Stomach smooth muscle (tissue), 2 donors: ENCODE data around the gene EMILIN1.
A peak's percentile ranks its signal among the peaks of the same experiment; 100 is the strongest.
"Not testable (repeated sequence)": the region's sequence is repeated elsewhere in the genome, so short reads cannot be mapped to it uniquely, and the experiment has no call there.

Source experiments
- H3K27ac ChIP-seq: one replicate; pipeline ENCODE4 v1.7.0; 2013; ENCODE audit warnings: mild to moderate bottlenecking, low read length, inconsistent platforms
- H3K27me3 ChIP-seq, 2 donors: one replicate each; pipeline ENCODE4 v1.7.0; 2013; ENCODE audit warnings: low read length in 2 of 2; ENCODE audit not compliant: insufficient read depth in 2 of 2, control insufficient read depth in 1 of 2
- H3K36me3 ChIP-seq, 2 donors: one replicate each; pipeline ENCODE4 v1.7.0; 2013; ENCODE audit warnings: low read length in 2 of 2; ENCODE audit not compliant: control insufficient read depth in 2 of 2, insufficient read depth in 2 of 2
- H3K4me1 ChIP-seq: one replicate; pipeline ENCODE4 v1.7.0; 2013; ENCODE audit warnings: low read length; ENCODE audit not compliant: control insufficient read depth, insufficient read depth
- H3K4me3 ChIP-seq, 2 donors: one replicate each; pipeline ENCODE4 v1.7.0; 2013; ENCODE audit warnings: low read length in 2 of 2
- H3K9ac ChIP-seq, 2 donors: one replicate each; pipeline ENCODE4 v1.7.0; 2013; ENCODE audit warnings: low read length in 2 of 2, mild to moderate bottlenecking in 1 of 2
- H3K9me3 ChIP-seq, 2 donors: one replicate each; pipeline ENCODE4 v1.7.0; 2013; ENCODE audit warnings: low read length in 2 of 2; ENCODE audit not compliant: control insufficient read depth in 2 of 2
- donor health status: healthy.
- donor health status: Pancreatic carcinoma.

Gene EMILIN1

DNA sequence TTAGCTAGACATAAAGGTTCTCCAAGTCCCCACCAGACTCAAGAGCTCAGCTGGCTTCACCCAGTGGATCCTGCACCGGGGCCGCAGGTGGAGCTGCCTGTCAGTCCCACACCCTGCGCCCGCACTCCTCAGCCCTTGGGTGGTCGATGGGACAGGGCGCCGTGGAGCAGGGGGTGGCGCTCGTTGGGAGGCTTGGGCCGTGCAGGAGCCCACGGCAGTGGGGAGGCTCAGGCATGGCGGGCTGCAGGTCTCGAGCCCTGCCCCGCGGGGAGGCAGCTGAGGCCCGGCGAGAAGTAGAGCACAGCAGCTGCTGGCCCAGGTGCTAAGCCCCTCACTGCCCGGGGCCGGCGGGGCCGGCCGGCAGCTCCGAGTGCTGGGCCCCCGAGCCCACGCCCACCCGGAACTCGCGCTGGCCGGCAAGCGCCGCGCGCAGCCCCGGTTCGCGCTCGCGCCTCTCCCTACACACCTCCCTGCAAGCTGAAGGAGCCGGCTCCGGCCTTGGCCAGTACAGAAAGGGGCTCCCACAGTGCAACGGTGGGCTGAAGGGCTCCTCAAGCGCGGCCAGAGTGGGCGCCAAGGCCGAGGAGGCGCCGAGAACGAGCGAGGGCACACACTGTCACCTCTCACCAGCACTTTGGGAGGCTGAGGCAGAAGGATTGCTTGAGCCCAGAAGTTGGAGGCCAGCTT, 33.1 kb downstream of the EMILIN1 start:
- not testable (repeated sequence) for H3K27me3 ChIP-seq, H3K36me3 ChIP-seq

DNA sequence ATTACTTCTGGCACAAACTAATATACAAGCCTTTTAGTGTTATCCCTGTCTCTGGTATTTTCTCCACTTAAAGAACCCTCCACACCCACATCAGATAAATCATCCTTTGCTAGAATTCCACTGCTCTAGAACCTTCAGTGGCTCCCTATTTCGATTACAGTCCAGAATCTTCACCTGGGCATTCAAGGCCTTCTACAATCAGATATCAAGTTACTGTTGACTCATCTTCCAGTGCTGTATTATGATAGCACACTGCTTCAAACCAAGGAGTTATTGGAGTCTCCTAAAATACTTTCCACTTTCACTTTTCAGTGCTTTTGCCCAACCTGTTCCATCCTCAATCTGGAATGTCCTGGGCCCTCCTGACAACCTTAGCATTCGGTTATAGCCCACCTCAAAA, 37.1 kb downstream of the EMILIN1 start:
- peaks cover 12% of the 10 kb centered on the region for H3K4me1 ChIP-seq
- H3K4me3 ChIP-seq: no peak overlapping the region
- no peak overlapping the region for H3K27ac ChIP-seq
- no peaks in the 10 kb centered on the region for H3K36me3 ChIP-seq
- H3K9me3 ChIP-seq: no peaks in the 10 kb centered on the region
- H3K27me3 ChIP-seq: peaks cover 17 to 21% of the 10 kb centered on the region in 2 donors
- no peak overlapping the region for H3K9ac ChIP-seq

More for the DNA sequence above, 33.1 kb downstream of the EMILIN1 start:
- not testable (repeated sequence) for H3K27ac ChIP-seq, H3K4me3 ChIP-seq, H3K4me1 ChIP-seq, H3K9ac ChIP-seq, H3K9me3 ChIP-seq

DNA sequence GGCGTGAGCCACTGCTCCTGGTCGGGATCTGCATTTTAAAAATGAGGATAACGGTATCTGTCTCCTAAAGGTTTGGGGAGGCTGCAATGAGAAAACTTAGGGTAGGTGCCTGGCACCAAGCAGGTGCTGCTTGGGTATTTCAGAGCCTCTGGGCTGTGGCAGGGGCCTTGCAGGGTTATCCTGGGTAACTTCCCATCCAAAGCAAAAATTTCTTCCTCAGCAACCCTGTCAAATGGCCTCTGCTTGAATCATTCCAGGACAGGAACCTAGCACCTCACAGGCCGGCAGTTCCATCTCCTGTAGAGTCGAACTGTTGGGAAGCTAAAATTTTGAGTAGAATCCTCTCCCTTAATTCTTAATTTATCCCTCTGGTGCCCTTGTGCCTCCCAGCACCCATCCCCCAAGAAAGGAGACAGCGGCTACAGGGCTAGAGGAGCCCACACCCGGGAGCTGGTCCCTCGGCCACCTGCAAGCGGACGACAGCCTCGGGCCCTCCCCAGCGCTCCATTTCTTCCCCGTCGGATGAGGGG, 39.6 kb downstream of the EMILIN1 start:
- Histone ChIP-seq H3K27ac (no peak overlapping the region), H3K9ac (no peak overlapping the region), H3K9me3 (no peaks in the 10 kb centered on the region), H3K4me3 (peak overlapping the region in 1 of 2 donors; percentile 67), H3K4me1 (peaks cover 13% of the 10 kb centered on the region), H3K36me3 (no peaks in the 10 kb centered on the region), H3K27me3 (peaks cover 17 to 21% of the 10 kb centered on the region in 2 donors)

DNA sequence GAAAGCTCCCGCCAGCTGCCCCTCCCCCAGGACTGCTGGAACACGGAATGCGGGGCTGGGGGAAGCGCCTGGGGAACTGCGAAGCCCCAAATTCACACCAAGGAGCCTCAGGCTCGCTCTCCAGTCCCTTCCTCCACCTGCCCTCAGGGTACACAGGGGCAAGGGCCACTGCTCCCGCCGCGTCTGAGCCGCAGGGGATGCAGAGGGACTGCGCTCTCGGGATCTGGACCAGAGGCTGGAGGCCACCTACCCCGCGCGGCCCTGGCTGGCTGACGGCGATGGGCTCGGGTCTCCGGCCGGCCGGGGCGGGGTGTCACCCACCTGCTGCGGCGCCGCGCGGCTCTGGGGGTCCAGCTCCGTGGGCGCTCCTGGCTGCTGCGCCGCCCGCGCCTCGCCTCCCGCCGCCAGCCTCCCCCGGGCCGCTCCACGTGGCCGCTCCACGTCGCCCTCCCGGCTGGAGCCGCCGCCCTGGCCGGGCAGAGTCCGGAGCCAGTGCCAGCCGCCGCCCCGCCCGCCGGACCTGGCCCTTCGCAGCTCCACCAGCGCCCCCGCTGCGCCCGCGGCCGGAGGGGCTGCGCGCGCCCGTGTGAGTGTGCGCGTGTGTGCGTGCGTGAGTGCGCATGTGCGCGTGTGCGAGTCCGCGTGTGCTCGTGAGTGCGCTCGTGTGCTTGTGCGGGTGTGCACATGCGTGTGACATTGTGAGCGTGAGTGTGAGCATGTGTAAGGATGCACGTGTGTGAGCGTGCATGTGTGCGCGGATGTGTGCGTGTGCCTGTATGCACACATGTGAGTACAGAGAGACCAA, 40.3 kb downstream of the EMILIN1 start, which contains the start of gene CGREF1:
CGREF1 (minus strand) TSS at position 604 of the 805 bp plus-strand sequence. CDS start 14,762 bp downstream, outside the sequence.
- Histone ChIP-seq H3K36me3 (no peaks in the 10 kb centered on the region), H3K4me1 (peaks cover 18% of the 10 kb centered on the region), H3K9me3 (no peaks in the 10 kb centered on the region), H3K27me3 (peaks cover 17 to 21% of the 10 kb centered on the region in 2 donors), H3K9ac (no peak within 1 kb of the TSS), H3K4me3 (peak within 1 kb of the TSS; percentile 15 to 67), H3K27ac (no peak within 1 kb of the TSS)

DNA sequence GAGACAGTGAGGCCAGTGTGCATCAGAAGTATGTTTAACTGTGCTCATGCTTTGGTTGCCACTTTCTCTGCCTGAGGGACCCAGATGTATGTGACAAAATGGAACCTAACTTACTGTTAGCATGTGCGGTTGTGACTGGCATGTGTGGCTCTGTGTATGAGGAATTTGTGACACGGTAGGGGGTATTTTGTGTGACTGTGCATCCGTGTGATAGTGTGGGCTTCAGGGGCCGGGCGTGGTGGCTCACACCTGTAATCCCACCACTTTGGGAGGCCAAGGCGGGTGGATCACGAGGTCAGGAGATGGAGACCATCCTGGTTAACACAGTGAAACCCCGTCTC, 40.9 kb downstream of the EMILIN1 start:
- Histone ChIP-seq H3K27me3 (peaks cover 17 to 21% of the 10 kb centered on the region in 2 donors), H3K4me1 (peaks cover 22% of the 10 kb centered on the region), H3K4me3 (peak overlapping the region; percentile 15 to 67)
- H3K27ac ChIP-seq, H3K36me3 ChIP-seq, H3K9ac ChIP-seq, H3K9me3 ChIP-seq: not testable (repeated sequence)

DNA sequence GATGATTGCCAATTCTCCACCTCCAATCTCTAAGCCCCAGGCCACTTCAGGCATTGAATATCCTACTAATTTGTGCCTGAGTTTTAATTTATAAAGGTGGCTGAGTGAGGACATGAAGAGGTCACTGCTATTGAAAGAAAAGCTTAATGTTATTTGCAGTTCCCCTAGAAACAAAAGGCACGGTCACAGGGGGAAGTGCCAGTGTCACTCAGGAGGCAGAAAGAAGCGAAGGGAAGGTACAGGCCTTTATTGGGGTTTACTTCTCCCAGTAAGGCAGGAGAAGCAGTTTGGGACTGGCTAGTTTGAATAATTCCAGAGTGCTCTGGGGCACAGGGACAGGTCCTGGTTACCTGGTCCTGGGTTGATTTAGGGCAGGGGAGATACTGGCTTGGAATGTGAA, 43.5 kb downstream of the EMILIN1 start:
- Histone ChIP-seq H3K36me3 (no peaks in the 10 kb centered on the region), H3K4me3 (no peak overlapping the region), H3K9me3 (no peaks in the 10 kb centered on the region), H3K9ac (no peak overlapping the region), H3K4me1 (peaks cover 22% of the 10 kb centered on the region), H3K27me3 (peaks cover 14 to 21% of the 10 kb centered on the region in 2 donors), H3K27ac (no peak overlapping the region)

DNA sequence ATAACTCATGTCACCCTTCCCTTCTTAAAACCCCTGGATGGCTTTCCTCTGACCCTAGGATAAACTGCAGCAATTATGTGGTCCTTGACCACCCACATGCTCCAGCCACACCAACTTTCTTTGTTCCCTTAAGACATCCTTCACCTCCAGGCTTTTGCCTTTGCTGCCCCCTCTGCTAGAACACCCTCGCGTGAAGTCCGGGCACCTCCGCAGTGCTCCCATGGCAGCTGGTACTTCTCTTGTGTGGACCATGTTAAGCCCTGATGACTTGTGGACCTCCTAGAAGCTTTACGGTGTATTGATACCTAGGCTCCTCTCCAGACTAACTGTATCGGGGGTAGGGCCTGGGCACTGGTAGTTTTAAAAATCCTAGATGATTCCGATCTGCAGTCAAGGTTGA, 44.4 kb downstream of the EMILIN1 start:
- Histone ChIP-seq H3K9ac (peak overlapping the region in 1 of 2 donors; percentile 55), H3K27me3 (peaks cover 12 to 17% of the 10 kb centered on the region in 2 donors), H3K27ac (no peak overlapping the region), H3K4me3 (peak overlapping the region; percentile 76 to 81), H3K9me3 (no peaks in the 10 kb centered on the region), H3K36me3 (no peaks in the 10 kb centered on the region), H3K4me1 (peaks cover 22% of the 10 kb centered on the region)

DNA sequence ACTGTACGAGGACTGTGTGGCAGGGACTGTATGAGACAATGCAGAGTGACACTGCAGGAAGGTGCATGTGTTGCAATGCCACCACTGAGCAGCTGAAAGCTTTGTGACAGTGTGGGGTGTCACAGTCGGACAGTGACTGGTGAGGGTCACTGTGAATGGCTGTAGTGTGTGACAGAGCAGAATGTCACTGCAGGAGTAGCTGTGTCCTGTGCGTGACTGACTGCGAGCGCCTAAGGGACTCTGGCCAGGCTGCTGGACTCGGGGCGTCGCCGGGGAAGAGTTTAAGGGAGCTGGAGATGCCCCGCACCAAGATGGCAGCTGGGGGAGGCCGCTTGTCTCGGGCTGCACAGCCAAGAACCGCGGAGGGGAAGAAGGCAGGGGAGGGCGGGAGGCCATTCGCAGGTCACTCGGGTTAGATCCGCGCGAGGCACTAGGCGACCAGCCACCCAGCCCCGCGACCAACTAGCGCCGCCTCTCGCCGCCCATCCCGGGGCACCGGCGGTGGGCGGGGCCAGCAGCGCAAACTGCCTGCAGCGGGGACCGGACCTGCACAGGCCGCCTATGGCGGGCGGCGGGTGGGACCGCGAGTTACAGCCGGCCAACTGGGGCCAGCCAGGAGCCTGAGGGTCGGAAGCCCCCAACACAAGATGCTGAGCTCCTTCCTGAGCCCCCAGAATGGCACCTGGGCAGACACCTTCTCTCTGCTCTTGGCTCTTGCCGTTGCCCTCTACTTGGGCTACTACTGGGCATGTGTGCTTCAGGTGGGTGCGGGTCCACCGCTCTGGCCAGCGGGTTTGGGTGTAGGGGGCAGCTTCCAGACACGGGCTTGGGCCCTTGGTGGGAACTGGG, 45.1 kb downstream of the EMILIN1 start, which contains the start of gene ABHD1:
ABHD1 (plus strand) TSS at position 514 of the 849 bp plus-strand sequence; CDS start at position 648, 134 bp downstream.
- Histone ChIP-seq H3K27me3 (peaks cover 5 to 10% of the 10 kb centered on the region in 2 donors), H3K4me3 (peak within 1 kb of the TSS; percentile 76 to 81), H3K27ac (no peak within 1 kb of the TSS), H3K9ac (peak within 1 kb of the TSS; percentile 55 to 71), H3K36me3 (peaks cover 0 to under 1% of the 10 kb centered on the region in 2 donors), H3K4me1 (peaks cover 17% of the 10 kb centered on the region), H3K9me3 (no peaks in the 10 kb centered on the region)

DNA sequence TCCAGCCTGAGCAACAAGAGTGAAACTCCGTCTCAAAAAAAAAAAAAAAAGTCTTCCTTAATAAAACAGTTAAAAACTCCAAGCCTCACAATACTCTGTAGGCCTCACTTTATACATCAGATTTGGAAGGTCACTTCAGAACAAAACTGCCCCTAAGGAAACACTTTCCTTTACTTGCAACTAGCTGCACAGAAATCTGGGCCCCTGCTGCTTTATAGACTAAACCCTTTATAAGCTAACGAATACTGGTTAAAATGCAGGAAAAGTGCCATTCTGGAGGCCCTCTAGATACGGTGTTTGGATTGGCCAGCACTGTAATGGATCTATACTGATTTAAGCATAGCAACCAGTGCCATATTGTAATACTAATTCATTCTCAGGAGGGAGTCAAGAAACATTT, 46.7 kb downstream of the EMILIN1 start:
- Histone ChIP-seq H3K27ac (no peak overlapping the region), H3K27me3 (no peaks in the 10 kb centered on the region), H3K9ac (no peak overlapping the region), H3K36me3 (peaks cover 5 to 8% of the 10 kb centered on the region in 2 donors), H3K4me1 (peaks cover 10% of the 10 kb centered on the region), H3K4me3 (no peak overlapping the region), H3K9me3 (no peaks in the 10 kb centered on the region)

DNA sequence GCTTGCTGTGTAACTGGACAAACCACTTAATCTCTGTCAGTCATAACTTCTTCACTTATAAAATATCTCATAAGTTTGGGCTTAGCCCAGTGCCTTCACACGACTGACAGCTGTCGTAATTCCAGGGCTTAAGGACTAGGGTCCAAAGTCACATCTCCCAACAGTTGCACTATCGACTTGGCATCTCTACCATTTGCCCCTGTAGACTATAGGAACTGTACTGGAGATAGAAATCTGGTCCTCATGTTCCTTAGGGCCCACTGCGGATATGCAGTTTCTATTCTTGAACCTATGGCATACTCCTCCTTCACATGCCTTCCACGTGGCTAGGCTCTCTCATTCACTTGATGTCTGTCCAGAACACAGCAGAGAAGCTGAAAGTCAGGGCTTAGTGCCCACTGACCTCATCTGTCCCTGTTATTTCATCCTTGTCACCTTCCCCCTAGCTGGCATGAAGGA, 47.9 kb downstream of the EMILIN1 start:
- no peak overlapping the region for H3K4me3 ChIP-seq
- H3K27ac ChIP-seq: no peak overlapping the region
- peaks cover 14 to 17% of the 10 kb centered on the region in 2 donors for H3K36me3 ChIP-seq
- H3K27me3 ChIP-seq: no peaks in the 10 kb centered on the region
- H3K4me1 ChIP-seq: peaks cover 10% of the 10 kb centered on the region
- H3K9me3 ChIP-seq: no peaks in the 10 kb centered on the region
- H3K9ac ChIP-seq: no peak overlapping the region
